Glomerular endothelial cell (primary cell): ENCODE results near the gene MTOR. TPM values are rescaled to one million over a fixed set of nuclear protein-coding genes. Genes with fewer than 3 reads are reported as not detected.
"Not testable (repeated sequence)": the region's sequence is repeated elsewhere in the genome, so short reads cannot be mapped to it uniquely, and the experiment has no call there.

Source experiments
- DNase-seq: peaks from one replicate; pipeline ENCODE4 v3.0.0-alpha.2; 2011; ENCODE audit warnings: low read depth, low spot score; ENCODE audit errors: extremely low read depth
- total RNA-seq: library from RNA; depleted of rRNA; stranded (reverse); fragments of >200 nt; gene quantifications from 2 replicates; pipeline ENCODE4 v1.2.3, GENCODE V29; 2015

MTOR gene
- total RNA-seq, 1 donor from 2014 or later: 53.8 TPM

- DNase-seq: no peak
These were observed 191.5 kb downstream of the MTOR start for GRCh38 chr1:11070876-11071275.

- no peak for DNase-seq
These were observed 193.5 kb downstream of the MTOR start for GRCh38 chr1:11068600-11069473.

GRCh38 chr1:11067716-11068599 lies 194.4 kb downstream of the MTOR start:
- no peak for DNase-seq

DNA sequence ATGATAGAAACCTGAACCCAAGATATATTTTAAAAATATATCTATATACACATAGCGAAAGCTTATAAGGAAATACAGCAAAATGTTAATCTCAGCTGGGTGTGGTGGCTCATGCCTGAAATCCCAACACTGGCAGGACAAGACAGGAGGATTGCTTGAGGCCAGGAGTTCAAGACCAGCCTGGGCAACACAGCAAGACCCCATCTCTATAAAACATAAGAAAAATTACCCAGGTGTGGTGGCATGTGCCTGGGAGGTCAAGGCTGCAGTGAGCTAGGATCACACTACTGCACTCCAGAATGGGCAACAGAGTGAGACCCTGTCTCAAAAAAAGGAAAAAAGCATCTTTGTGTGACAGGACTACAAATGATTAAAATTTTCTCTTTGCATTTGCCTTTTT lies 196.6 kb downstream of the MTOR start:
- DNase-seq: no peak

- no peak for DNase-seq
These were observed 197.4 kb downstream of the MTOR start for GRCh38 chr1:11064942-11065341.

- not testable (repeated sequence) for DNase-seq
These were observed 198.3 kb downstream of the MTOR start for GRCh38 chr1:11063937-11064537.

GRCh38 chr1:11062965-11063401 lies 199.4 kb downstream of the MTOR start:
- no peak for DNase-seq

DNA sequence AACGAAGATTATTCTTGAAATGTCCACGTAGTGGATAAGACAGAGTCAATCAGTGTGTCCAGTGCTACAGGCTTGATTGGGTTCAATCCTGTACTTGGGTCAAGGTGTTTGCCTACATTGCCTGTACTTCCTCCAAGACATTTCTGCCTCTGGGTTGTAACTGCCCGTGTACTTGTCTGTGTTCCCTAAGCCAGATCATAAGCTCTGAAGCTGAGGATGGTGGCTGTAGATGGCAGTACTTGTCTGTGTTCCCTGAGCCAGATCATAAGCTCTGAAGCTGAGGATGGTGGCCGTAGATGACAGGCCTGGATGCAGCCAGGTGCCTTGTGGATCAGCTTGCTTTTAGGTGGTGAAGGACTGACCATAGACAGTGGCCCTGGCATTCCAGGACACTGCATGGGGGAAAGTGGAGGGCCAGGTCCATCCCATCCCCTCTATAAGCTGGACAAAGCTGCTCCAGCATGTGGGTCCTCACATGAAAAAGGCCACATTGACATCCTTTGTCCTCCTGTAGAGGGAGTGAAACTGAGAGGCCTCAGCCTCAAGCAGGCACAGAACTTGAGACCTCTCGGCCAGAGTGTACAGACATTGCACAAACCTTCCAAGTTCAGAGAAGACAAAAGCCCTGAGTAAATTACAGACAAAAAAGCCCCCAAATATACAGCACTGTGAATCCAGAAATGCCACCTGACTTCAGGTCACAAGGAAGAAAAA lies 200.5 kb downstream of the MTOR start:
- DNase-seq: no peak

- DNase-seq: no peak
These were observed 202.2 kb downstream of the MTOR start, which contains the start of gene SRM for GRCh38 chr1:11059968-11060830. Gene SRM (minus strand): TSS chr1:11060018. CDS start chr1:11059943, 75 bp downstream.

- DNase-seq: no peak
These were observed 203.0 kb downstream of the MTOR start for GRCh38 chr1:11059155-11059967.

DNA sequence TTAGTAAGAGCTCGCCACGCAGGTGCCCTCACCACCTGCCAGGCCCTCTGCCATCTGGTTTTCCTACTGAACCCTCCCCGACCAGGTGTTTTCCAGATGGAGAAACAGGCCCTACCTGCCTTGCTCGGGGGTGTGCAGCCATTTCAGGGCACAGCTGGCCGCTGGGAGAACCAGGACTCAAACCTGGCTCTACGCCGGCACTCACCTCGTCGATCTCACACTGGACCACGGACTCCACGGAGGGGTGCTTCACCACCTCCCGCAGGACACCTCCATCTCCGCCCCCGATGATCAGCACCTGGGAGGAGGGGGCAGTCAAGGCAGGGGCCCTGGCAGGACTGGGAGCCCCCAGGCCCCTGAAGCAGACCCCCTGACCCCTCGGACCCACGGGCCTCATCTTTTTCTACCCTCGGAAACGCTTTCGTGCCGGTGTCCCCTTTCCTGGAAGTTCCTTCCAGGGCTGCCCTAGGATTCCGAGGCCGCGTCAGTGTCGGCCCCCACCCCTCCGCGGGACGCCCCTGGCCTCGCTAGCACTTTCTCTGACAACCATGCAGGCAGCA lies 203.7 kb downstream of the MTOR start:
- no peak for DNase-seq

- no peak for DNase-seq
These were observed 204.3 kb downstream of the MTOR start for GRCh38 chr1:11058026-11058425.

DNA sequence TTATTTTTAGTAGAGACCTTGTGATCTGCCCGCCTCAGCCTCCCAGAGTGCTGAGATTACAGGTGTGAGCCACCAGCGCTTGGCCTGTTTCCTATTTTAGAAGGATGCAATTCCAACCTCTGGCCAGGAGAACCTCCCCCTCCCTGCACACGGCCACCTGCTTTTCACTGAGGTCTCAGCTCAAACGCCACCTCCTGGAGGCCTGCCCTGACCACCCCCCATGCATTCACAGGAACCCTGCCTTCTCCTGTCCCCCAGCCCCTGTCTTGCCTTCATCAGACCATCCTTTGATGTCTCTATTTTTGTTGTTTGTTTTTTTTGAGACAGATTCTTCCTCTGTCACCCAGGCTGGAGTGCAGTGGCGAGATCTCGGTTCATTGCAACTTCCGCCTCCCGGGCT lies 204.9 kb downstream of the MTOR start:
- no peak for DNase-seq

Other genes starting within 250 kb of the MTOR start
- 70.2 and 108 TPM in 2 replicates for gene TARDBP, start 249.9 kb downstream of the MTOR start, total RNA-seq
- not detected in 2 replicates for gene MASP2, start 215.3 kb downstream of the MTOR start, total RNA-seq
- gene SRM, start 202.5 kb downstream of the MTOR start, total RNA-seq: 76.9 and 139 TPM in 2 replicates
- gene EXOSC10, start 162.7 kb downstream of the MTOR start, total RNA-seq: 68.9 and 89.7 TPM in 2 replicates
- gene ANGPTL7, start 73.2 kb downstream of the MTOR start, total RNA-seq: not detected in 2 replicates
- 6.4 and 11.4 TPM in 2 replicates for gene UBIAD1, start 10.6 kb upstream of the MTOR start, total RNA-seq
- 0.29 and 0.58 TPM in 2 replicates for gene DISP3, start 216.6 kb upstream of the MTOR start, total RNA-seq